IMR-90 (cell line): ENCODE measurements around the gene MYH13. TPM values are rescaled to one million over a fixed set of nuclear protein-coding genes. Genes with fewer than 3 reads are reported as not detected.

Experiments used
- ATAC-seq: fragments of 200-7000 bp; cut with Tn5 transposase; 2 replicates; pipeline ENCODE4 v1.9.1; 2020; ENCODE audit warnings: low read depth, mild to moderate bottlenecking, moderate library complexity
- BruUV-seq: library from RNA; stranded (reverse); fragments of 400-500 nt; replicated peaks from 2 replicates; lab custom pipeline; 2021; lab: Mats Ljungman, UMichigan
- CTCF ChIA-PET: fragments of 300-600 bp; formaldehyde crosslinking; extraction: SDS; loops from one replicate; lab custom pipeline; 2021; ENCODE audit warnings: antibody characterized with exemption; lab: Yijun Ruan, JAX
- POLR2A ChIA-PET: fragments of 300-600 bp; sonication (Branson Sonifier 250); formaldehyde crosslinking; loops from one replicate; lab custom pipeline; 2022; ENCODE audit warnings: antibody characterized with exemption; ENCODE audit not compliant: unreplicated experiment; lab: Charles Lee
- DNase-seq: peaks from one replicate; pipeline ENCODE4 v3.0.0; 2013
- H2AFZ ChIP-seq: replicated peaks from 2 replicates; pipeline ENCODE3; 2013; ENCODE audit warnings: low read length, mild to moderate bottlenecking; ENCODE audit not compliant: poor library complexity
- H2AK5ac ChIP-seq: 2 replicates; pipeline ENCODE4 v1.6.1; 2013; ENCODE audit warnings: low read depth, low read length, inconsistent platforms
- H2AK9ac ChIP-seq: replicated peaks from 2 replicates; pipeline ENCODE3; 2013; ENCODE audit warnings: mild to moderate bottlenecking, low read depth, low read length, moderate library complexity; ENCODE audit not compliant: poor library complexity
- H2BK120ac ChIP-seq: 2 replicates; pipeline ENCODE4 v1.6.1; 2013; ENCODE audit warnings: low read depth, low read length, inconsistent platforms
- H2BK15ac ChIP-seq: 3 replicates; pipeline ENCODE4 v1.6.1; 2013; ENCODE audit warnings: low read depth, low read length, inconsistent platforms
- H2BK20ac ChIP-seq: 2 replicates; pipeline ENCODE4 v1.6.1; 2013; ENCODE audit warnings: low read depth, mild to moderate bottlenecking, inconsistent platforms, low read length, moderate library complexity
- H2BK5ac ChIP-seq: 2 replicates; pipeline ENCODE4 v1.6.1; 2013; ENCODE audit warnings: mild to moderate bottlenecking, low read depth, low read length, inconsistent platforms; ENCODE audit not compliant: poor library complexity, severe bottlenecking
- H3K14ac ChIP-seq: replicated peaks from 2 replicates; pipeline ENCODE4 v1.6.1; 2013; ENCODE audit warnings: low read depth, low read length, inconsistent platforms
- H3K18ac ChIP-seq: 2 replicates; pipeline ENCODE4 v1.6.1; 2013; ENCODE audit warnings: low read depth, low read length, control low read depth
- H3K23ac ChIP-seq: 2 replicates; pipeline ENCODE4 v1.6.1; 2013; ENCODE audit warnings: low read depth, low read length, inconsistent platforms
- H3K27ac ChIP-seq: 2 replicates; pipeline ENCODE4 v1.5.1; 2013; ENCODE audit warnings: mild to moderate bottlenecking, control low read depth, low read length; ENCODE audit not compliant: insufficient read depth
- H3K27me3 ChIP-seq: 2 replicates; pipeline ENCODE4 v1.6.1; 2013; ENCODE audit warnings: low read length; ENCODE audit not compliant: control insufficient read depth, insufficient read depth
- H3K36me3 ChIP-seq: 2 replicates; pipeline ENCODE4 v1.6.1; 2013; ENCODE audit warnings: low read length, mixed read lengths; ENCODE audit not compliant: control insufficient read depth, insufficient read depth
- H3K4ac ChIP-seq: 2 replicates; pipeline ENCODE4 v1.6.1; 2013; ENCODE audit warnings: low read depth, low read length, inconsistent platforms
- H3K4me1 ChIP-seq: 2 replicates; pipeline ENCODE4 v1.6.1; 2013; ENCODE audit warnings: low read length, mixed read lengths; ENCODE audit not compliant: control insufficient read depth, insufficient read depth
- H3K4me2 ChIP-seq: 2 replicates; pipeline ENCODE4 v1.6.1; 2013; ENCODE audit warnings: low read depth, mild to moderate bottlenecking, control low read depth, low read length, moderate library complexity
- H3K4me3 ChIP-seq: 2 replicates; pipeline ENCODE4 v1.5.1; 2013; ENCODE audit warnings: low read depth, mild to moderate bottlenecking, control low read depth, low read length, moderate library complexity; ENCODE audit not compliant: insufficient read depth
- H3K56ac ChIP-seq: 2 replicates; pipeline ENCODE4 v1.6.1; 2013; ENCODE audit warnings: low read length, inconsistent platforms; ENCODE audit not compliant: insufficient read depth; ENCODE audit errors: extremely low read depth
- H3K79me1 ChIP-seq, 2 experiments: 2 replicates each; pipeline ENCODE4 v1.6.1; 2013; ENCODE audit warnings: low read length in 2 of 2, inconsistent platforms in 1 of 2, low read depth in 1 of 2
- H3K9ac ChIP-seq: 2 replicates; pipeline ENCODE4 v1.6.1; 2013; ENCODE audit warnings: low read depth, low read length, control low read depth
- H3K9me1 ChIP-seq: 2 replicates; pipeline ENCODE4 v1.6.1; 2013; ENCODE audit warnings: low read length, inconsistent platforms; ENCODE audit not compliant: insufficient read depth
- H3K9me3 ChIP-seq: 2 replicates; pipeline ENCODE4 v1.6.1; 2013; ENCODE audit warnings: low read length; ENCODE audit not compliant: control insufficient read depth, insufficient read depth
- H4K20me1 ChIP-seq: 2 replicates; pipeline ENCODE4 v1.6.1; 2013; ENCODE audit warnings: low read length, inconsistent platforms; ENCODE audit not compliant: insufficient read depth
- H4K5ac ChIP-seq: 2 replicates; pipeline ENCODE4 v1.6.1; 2013; ENCODE audit warnings: mild to moderate bottlenecking, low read depth, low read length, control low read depth
- H4K8ac ChIP-seq, 2 experiments: 2 replicates each; pipeline ENCODE4 v1.6.1; 2013; ENCODE audit warnings: low read depth in 2 of 2, low read length in 2 of 2, control low read depth in 1 of 2, inconsistent platforms in 1 of 2
- H4K91ac ChIP-seq: 2 replicates; pipeline ENCODE4 v1.6.1; 2013; ENCODE audit warnings: low read depth, low read length, inconsistent platforms; ENCODE audit not compliant: insufficient read depth
- CEBPB ChIP-seq: IDR thresholded peaks from 2 replicates; pipeline ENCODE4 v1.6.1; 2012; ENCODE audit warnings: low read depth, low read length, improper control_type of control experiment
- CHD1 ChIP-seq: IDR thresholded peaks from 2 replicates; pipeline ENCODE4 v1.6.1; 2012; ENCODE audit warnings: low read depth, low read length, improper control_type of control experiment
- MAZ ChIP-seq: IDR thresholded peaks from 2 replicates; pipeline ENCODE4 v1.6.1; 2012; ENCODE audit warnings: low read depth, mild to moderate bottlenecking, low read length, improper control_type of control experiment, moderate library complexity, borderline replicate concordance
- MXI1 ChIP-seq: IDR thresholded peaks from 2 replicates; pipeline ENCODE4 v1.6.1; 2012; ENCODE audit warnings: low read depth, mild to moderate bottlenecking, low read length, moderate library complexity, borderline replicate concordance
- NFE2L2 ChIP-seq: fragments of 150-350 bp; IDR thresholded peaks from 2 replicates; pipeline ENCODE4 v1.6.1; 2016; ENCODE audit warnings: low read depth, mild to moderate bottlenecking, low read length
- RCOR1 ChIP-seq: IDR thresholded peaks from 2 replicates; pipeline ENCODE4 v1.6.1; 2012; ENCODE audit warnings: mild to moderate bottlenecking, low read length, improper control_type of control experiment; ENCODE audit not compliant: insufficient replicate concordance
- RFX5 ChIP-seq: IDR thresholded peaks from 2 replicates; pipeline ENCODE4 v1.8.0; 2012; ENCODE audit warnings: low read depth, mild to moderate bottlenecking, low read length, moderate library complexity
- SMC3 ChIP-seq: fragments of 150-350 bp; IDR thresholded peaks from 2 replicates; pipeline ENCODE4 v1.6.1; 2016; ENCODE audit warnings: low read depth, mild to moderate bottlenecking, antibody characterized with exemption, low read length, moderate library complexity
- WGBS, 2 experiments: methylation state at CpG; one replicate each; pipeline versions ENCODE4 v1.1.5 to v1.1.7; 2013; ENCODE audit warnings: missing lambda C conversion rate in 2 of 2; ENCODE audit not compliant: insufficient read length in 1 of 2; ENCODE audit errors: extremely low coverage in 2 of 2; 5-methylcytosine and 5-hydroxymethylcytosine counted together
- dilution Hi-C: fragments of 300-500 bp; cut with HindIII; formaldehyde crosslinking; loops from one replicate; pipeline ENCODE4 v1.14.3; 2018; ENCODE audit warnings: low sequenced_read_pairs; ENCODE audit not compliant: unreplicated experiment
- in situ Hi-C: fragments of 300-500 bp; cut with MboI; formaldehyde crosslinking; loops from 3 replicates; pipeline ENCODE4 v1.14.3; 2019; ENCODE audit warnings: low sequenced_read_pairs, inconsistent platforms, mixed read lengths
- intact Hi-C: fragments of 100-400 bp; cut with micrococcal nuclease; formaldehyde crosslinking; loops from 2 replicates; pipeline ENCODE4 v1.10.0; 2022
- polyA plus RNA-seq, 3 experiments: library from polyadenylated mRNA; depleted of rRNA; stranded (reverse); fragments of >200 nt; gene quantifications; 2 replicates each; pipeline ENCODE4 v1.2.3, GENCODE V29; 2012; ENCODE audit warnings: low replicate concordance in 1 of 3
- total RNA-seq: library from RNA; depleted of rRNA; stranded (reverse); fragments of >200 nt; gene quantifications from 2 replicates; pipeline ENCODE4 v1.2.3, GENCODE V29; 2012
- TF ChIP-seq, protein P1 (sequence below): fragments of 150-350 bp; IDR thresholded peaks from 2 replicates; pipeline ENCODE4 v1.6.1; 2016; ENCODE audit warnings: low read depth, mild to moderate bottlenecking, low read length, moderate library complexity, borderline replicate concordance
- TF ChIP-seq, protein P2 (sequence below): conservative IDR thresholded peaks from 2 replicates; pipeline ENCODE4 v1.5.1; 2012; ENCODE audit warnings: mild to moderate bottlenecking, low read depth, low read length, improper control_type of control experiment
- TF ChIP-seq, protein P3 (sequence below): fragments of 150-350 bp; IDR thresholded peaks from 2 replicates; pipeline ENCODE4 v1.6.1; 2017; ENCODE audit warnings: mild to moderate bottlenecking, antibody characterized with exemption, low read length, low read depth

MYH13 gene
- total and polyA plus RNA-seq, 2 of the 4 experiments (the other 2 are of a cell fraction), result not detected

DNA sequence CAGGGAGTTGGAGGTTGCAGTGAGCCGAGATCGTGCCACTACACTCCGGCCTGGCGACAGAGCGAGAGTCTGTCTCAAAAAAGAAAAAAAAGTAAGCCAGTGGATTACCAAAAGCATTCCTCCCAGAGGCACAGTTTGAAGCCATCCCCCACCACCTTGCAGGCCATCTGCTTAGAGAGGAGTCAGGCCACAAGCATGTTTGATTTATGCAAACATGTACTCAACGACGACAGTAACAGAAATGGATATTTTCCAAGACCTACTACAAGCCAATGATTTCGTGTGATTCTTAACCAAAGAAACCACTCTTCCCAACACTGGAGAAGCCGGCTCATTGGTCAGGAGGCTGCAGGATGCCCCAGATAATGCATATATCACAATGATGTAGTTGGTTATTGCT lies 34.8 kb downstream of the MYH13 start:
- Histone ChIP-seq H3K79me1 (no peaks in the 10 kb centered on the region), H4K5ac (no peak overlapping the region), H3K4me1 (no peaks in the 10 kb centered on the region), H2AK5ac (no peak overlapping the region), H2BK15ac (no peak overlapping the region), H4K8ac (no peak overlapping the region), H2BK5ac (peak overlapping the region; percentile 62), H4K91ac (no peak overlapping the region), H3K4ac (no peak overlapping the region), H4K20me1 (no peaks in the 10 kb centered on the region), H3K14ac (no peak overlapping the region), H3K9me1 (no peaks in the 10 kb centered on the region), H2AK9ac (no peak overlapping the region), H3K56ac (no peak overlapping the region), H3K18ac (no peak overlapping the region), H3K9ac (no peak overlapping the region), H3K23ac (no peak overlapping the region), H2BK120ac (no peak overlapping the region), H2AFZ (no peak overlapping the region), H2BK20ac (no peak overlapping the region), H3K4me2 (no peak overlapping the region), H3K27ac (no peak overlapping the region), H3K9me3 (no peaks in the 10 kb centered on the region), H3K4me3 (no peak overlapping the region), H3K27me3 (no peaks in the 10 kb centered on the region), H3K36me3 (no peaks in the 10 kb centered on the region)
- DNase-seq (peak; percentile 83), ATAC-seq (no peak)
- dilution Hi-C loops (no loop called here), in situ Hi-C loops (no loop called here), intact Hi-C loops (no loop called here)
- ChIA-PET CTCF (interaction anchor here (1.0 to 1.2 kb wide), 2 partner anchors 9 to 21 kb away, joined by 3 to 6 read pairs; no protein-coding TSS in a partner anchor), POLR2A (no interaction called here)
- 100% methylated on average over 2 of the region's 9 CpGs; no CpG with 5 or more reads in 1 of the 2 experiments for WGBS, 2 experiments
- BruUV-seq, result no TSS peak
- no peak for TF ChIP-seq NFE2L2
- TF ChIP-seq, protein P1, sequence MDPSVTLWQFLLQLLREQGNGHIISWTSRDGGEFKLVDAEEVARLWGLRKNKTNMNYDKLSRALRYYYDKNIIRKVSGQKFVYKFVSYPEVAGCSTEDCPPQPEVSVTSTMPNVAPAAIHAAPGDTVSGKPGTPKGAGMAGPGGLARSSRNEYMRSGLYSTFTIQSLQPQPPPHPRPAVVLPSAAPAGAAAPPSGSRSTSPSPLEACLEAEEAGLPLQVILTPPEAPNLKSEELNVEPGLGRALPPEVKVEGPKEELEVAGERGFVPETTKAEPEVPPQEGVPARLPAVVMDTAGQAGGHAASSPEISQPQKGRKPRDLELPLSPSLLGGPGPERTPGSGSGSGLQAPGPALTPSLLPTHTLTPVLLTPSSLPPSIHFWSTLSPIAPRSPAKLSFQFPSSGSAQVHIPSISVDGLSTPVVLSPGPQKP, result no peak
- TF ChIP-seq, protein P2, sequence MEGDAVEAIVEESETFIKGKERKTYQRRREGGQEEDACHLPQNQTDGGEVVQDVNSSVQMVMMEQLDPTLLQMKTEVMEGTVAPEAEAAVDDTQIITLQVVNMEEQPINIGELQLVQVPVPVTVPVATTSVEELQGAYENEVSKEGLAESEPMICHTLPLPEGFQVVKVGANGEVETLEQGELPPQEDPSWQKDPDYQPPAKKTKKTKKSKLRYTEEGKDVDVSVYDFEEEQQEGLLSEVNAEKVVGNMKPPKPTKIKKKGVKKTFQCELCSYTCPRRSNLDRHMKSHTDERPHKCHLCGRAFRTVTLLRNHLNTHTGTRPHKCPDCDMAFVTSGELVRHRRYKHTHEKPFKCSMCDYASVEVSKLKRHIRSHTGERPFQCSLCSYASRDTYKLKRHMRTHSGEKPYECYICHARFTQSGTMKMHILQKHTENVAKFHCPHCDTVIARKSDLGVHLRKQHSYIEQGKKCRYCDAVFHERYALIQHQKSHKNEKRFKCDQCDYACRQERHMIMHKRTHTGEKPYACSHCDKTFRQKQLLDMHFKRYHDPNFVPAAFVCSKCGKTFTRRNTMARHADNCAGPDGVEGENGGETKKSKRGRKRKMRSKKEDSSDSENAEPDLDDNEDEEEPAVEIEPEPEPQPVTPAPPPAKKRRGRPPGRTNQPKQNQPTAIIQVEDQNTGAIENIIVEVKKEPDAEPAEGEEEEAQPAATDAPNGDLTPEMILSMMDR, result no peak
- TF ChIP-seq RFX5, result no peak
- no peak for TF ChIP-seq SMC3
- TF ChIP-seq CEBPB, result no peak
- no peak for TF ChIP-seq CHD1
- no peak for TF ChIP-seq MAZ
- TF ChIP-seq RCOR1, result no peak
- no peak for TF ChIP-seq MXI1
- TF ChIP-seq, protein P3, sequence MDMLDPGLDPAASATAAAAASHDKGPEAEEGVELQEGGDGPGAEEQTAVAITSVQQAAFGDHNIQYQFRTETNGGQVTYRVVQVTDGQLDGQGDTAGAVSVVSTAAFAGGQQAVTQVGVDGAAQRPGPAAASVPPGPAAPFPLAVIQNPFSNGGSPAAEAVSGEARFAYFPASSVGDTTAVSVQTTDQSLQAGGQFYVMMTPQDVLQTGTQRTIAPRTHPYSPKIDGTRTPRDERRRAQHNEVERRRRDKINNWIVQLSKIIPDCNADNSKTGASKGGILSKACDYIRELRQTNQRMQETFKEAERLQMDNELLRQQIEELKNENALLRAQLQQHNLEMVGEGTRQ, result no peak
